CD14-positive monocyte (primary cell): ENCODE results near the gene COBLL1. TPM values are rescaled to one million over a fixed set of nuclear protein-coding genes. Genes with fewer than 3 reads are reported as not detected.

ENCODE experiments used
- DNase-seq, 3 donors: peaks; one replicate each; pipeline ENCODE4 v3.0.0-alpha.2; 2011 to 2022
- H2AFZ ChIP-seq: 2 replicates; pipeline ENCODE4 v1.6.0; 2012; ENCODE audit warnings: mild to moderate bottlenecking, low read depth, low read length, inconsistent platforms; ENCODE audit not compliant: insufficient read depth, poor library complexity, severe bottlenecking
- H3K27ac ChIP-seq, 2 donors: 1 replicate in 1 of 2; 2 replicates in 1 of 2; pipeline ENCODE4 v1.5.1; 2012 to 2013; ENCODE audit warnings: low read length in 2 of 2, control low read depth in 1 of 2, inconsistent platforms in 1 of 2, low read depth in 1 of 2, mild to moderate bottlenecking in 1 of 2
- H3K27me3 ChIP-seq, 2 donors: one replicate each; pipeline versions ENCODE4 v1.6.0 to v1.6.1; 2011 to 2013; ENCODE audit warnings: low read length in 2 of 2; ENCODE audit not compliant: control insufficient read depth in 2 of 2, insufficient read depth in 2 of 2
- H3K36me3 ChIP-seq, 2 donors: replicated peaks in 1 of 2; 1 replicate in 1 of 2; 2 replicates in 1 of 2; pipeline versions ENCODE4 v1.5.1 to v1.6.1; 2012 to 2013; ENCODE audit warnings: low read length in 2 of 2, control low read depth in 1 of 2, inconsistent platforms in 1 of 2, mild to moderate bottlenecking in 1 of 2; ENCODE audit not compliant: insufficient read depth in 2 of 2, control insufficient read depth in 1 of 2
- H3K4me1 ChIP-seq, 2 donors: 1 replicate in 1 of 2; 2 replicates in 1 of 2; pipeline versions ENCODE4 v1.5.1 to v1.6.1; 2012 to 2013; ENCODE audit warnings: low read length in 2 of 2, control low read depth in 1 of 2, inconsistent platforms in 1 of 2, mild to moderate bottlenecking in 1 of 2, moderate library complexity in 1 of 2; ENCODE audit not compliant: insufficient read depth in 2 of 2, control insufficient read depth in 1 of 2
- H3K4me2 ChIP-seq: replicated peaks from 2 replicates; pipeline ENCODE3; 2012; ENCODE audit warnings: low read length, moderate library complexity, mild to moderate bottlenecking; ENCODE audit not compliant: poor library complexity, severe bottlenecking; ENCODE audit errors: extremely low read depth
- H3K4me3 ChIP-seq, 3 experiments: fragments of 200-600 bp in 1 of 3; sonication (generic) in 1 of 3; replicated peaks in 1 of 3; 1 replicate in 2 of 3; 2 replicates in 1 of 3; pipeline ENCODE4 v1.5.1; 2011 to 2013; ENCODE audit warnings: low read length in 3 of 3, mild to moderate bottlenecking in 3 of 3, control low read depth in 2 of 3, low read depth in 2 of 3, inconsistent platforms in 1 of 3, moderate library complexity in 1 of 3
- H3K79me2 ChIP-seq: 2 replicates; pipeline ENCODE4 v1.6.0; 2012; ENCODE audit warnings: mild to moderate bottlenecking, control low read depth, inconsistent platforms, low read length, moderate library complexity; ENCODE audit not compliant: insufficient read depth
- H3K9ac ChIP-seq: 2 replicates; pipeline ENCODE4 v1.6.0; 2017; ENCODE audit warnings: low read length, mild to moderate bottlenecking; ENCODE audit not compliant: insufficient read depth, poor library complexity, severe bottlenecking
- H3K9me3 ChIP-seq, 2 donors: replicated peaks in 1 of 2; 1 replicate in 1 of 2; 2 replicates in 1 of 2; pipeline versions ENCODE4 v1.5.1 to v1.6.1; 2012 to 2013; ENCODE audit warnings: low read length in 2 of 2, control low read depth in 1 of 2; ENCODE audit not compliant: control insufficient read depth in 1 of 2, insufficient read depth in 1 of 2
- H4K20me1 ChIP-seq: 2 replicates; pipeline ENCODE4 v1.6.0; 2012; ENCODE audit warnings: mild to moderate bottlenecking, low read length, control low read depth, moderate library complexity; ENCODE audit not compliant: insufficient read depth
- H3K27ac Mint-ChIP-seq, 7 donors: one replicate each; pipeline ENCODE4 v1.8.0; 2020; ENCODE audit warnings: mild to moderate bottlenecking in 7 of 7, mixed read lengths in 7 of 7, moderate library complexity in 6 of 7, inconsistent platforms in 2 of 7
- H3K27me3 Mint-ChIP-seq, 3 donors: one replicate each; pipeline ENCODE4 v1.8.0; 2021 to 2022; ENCODE audit warnings: low read depth in 3 of 3, mild to moderate bottlenecking in 3 of 3, mixed read lengths in 3 of 3, moderate library complexity in 3 of 3, inconsistent platforms in 1 of 3
- H3K36me3 Mint-ChIP-seq, 2 donors: one replicate each; pipeline ENCODE4 v1.8.0; 2020; ENCODE audit warnings: mixed read lengths in 2 of 2, inconsistent platforms in 1 of 2, mild to moderate bottlenecking in 1 of 2
- H3K4me1 Mint-ChIP-seq: one replicate; pipeline ENCODE4 v1.8.0; 2020; ENCODE audit warnings: mild to moderate bottlenecking, mixed read lengths
- H3K4me3 Mint-ChIP-seq, 2 donors: one replicate each; pipeline ENCODE4 v1.8.0; 2020; ENCODE audit warnings: mild to moderate bottlenecking in 2 of 2, mixed read lengths in 2 of 2, moderate library complexity in 1 of 2
- H3K9me3 Mint-ChIP-seq, 7 donors: one replicate each; pipeline ENCODE4 v1.8.0; 2020 to 2022; ENCODE audit warnings: mixed read lengths in 7 of 7, mild to moderate bottlenecking in 6 of 7, moderate library complexity in 6 of 7, inconsistent platforms in 2 of 7
- CTCF ChIP-seq: fragments of 200-600 bp; IDR thresholded peaks from one replicate; pipeline ENCODE4 v1.8.0; 2022; ENCODE audit warnings: antibody characterized with exemption, mild to moderate bottlenecking
- WGBS: methylation state at CpG from one replicate; pipeline ENCODE4 v1.1.5; 2013; ENCODE audit warnings: missing lambda C conversion rate; ENCODE audit not compliant: insufficient coverage; 5-methylcytosine and 5-hydroxymethylcytosine counted together
- intact Hi-C, 2 donors: fragments of 100-400 bp; cut with micrococcal nuclease; formaldehyde crosslinking; loops; one replicate each; pipeline versions ENCODE4 v1.15.0 to v1.15.1; 2023
- polyA plus RNA-seq, 3 donors: library from polyadenylated mRNA; depleted of rRNA in 1 of 3; unstranded in 2 of 3; stranded (reverse) in 1 of 3; fragments of 300-500 nt in 2 of 3; fragments of >200 nt in 1 of 3; fragmentation: Illumina TruSeq in 2 of 3; gene quantifications; 1 replicate in 2 of 3; 2 replicates in 1 of 3; pipeline ENCODE4 v1.2.3, GENCODE V29; 2012 to 2021

Gene COBLL1
- polyA plus RNA-seq, 3 donors: 0.18 to 0.54 (median 0.24) TPM

DNA sequence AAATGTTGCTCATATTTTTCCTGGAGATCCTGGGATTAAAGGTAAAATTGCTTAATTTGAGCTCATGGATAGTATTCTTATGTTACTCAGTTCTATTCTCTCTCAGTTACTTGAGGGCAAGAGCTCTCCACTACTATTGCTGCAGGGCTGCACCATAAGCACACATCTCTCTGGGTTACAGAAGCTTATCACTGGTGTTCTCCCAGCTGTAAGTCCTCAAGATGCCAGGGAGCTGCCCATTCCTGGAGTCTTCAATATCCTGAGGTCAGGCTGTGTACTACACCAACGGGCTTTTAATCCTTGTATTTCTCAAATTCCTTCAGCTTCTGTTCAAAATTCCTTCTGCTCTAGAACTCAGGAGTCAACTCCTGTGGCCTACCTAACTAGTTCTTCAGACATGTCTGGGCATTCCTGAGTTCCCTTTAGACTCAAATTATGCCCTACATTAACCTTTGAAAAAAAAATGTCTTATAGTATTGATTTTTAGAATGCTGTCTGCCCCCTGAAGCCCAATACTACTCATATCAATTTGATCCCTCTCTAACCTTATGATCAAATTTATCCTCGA lies 17.7 kb upstream of the COBLL1 start:
- Mint-ChIP-seq H3K4me1 (no peaks in the 10 kb centered on the region), H3K27ac (no peak overlapping the region), H3K27me3 (peaks cover 0 to 3% (median 0%) of the 10 kb centered on the region in 3 donors), H3K36me3 (no peaks in the 10 kb centered on the region), H3K9me3 (peaks cover 0 to 4% (median 0%) of the 10 kb centered on the region in 7 donors), H3K4me3 (no peak overlapping the region)
- Histone ChIP-seq H3K9ac (no peak overlapping the region), H3K4me1 (no peaks in the 10 kb centered on the region), H2AFZ (no peak overlapping the region), H3K27ac (no peak overlapping the region), H3K9me3 (no peaks in the 10 kb centered on the region), H4K20me1 (no peaks in the 10 kb centered on the region), H3K4me3 (no peak overlapping the region), H3K36me3 (no peaks in the 10 kb centered on the region), H3K4me2 (no peak overlapping the region), H3K27me3 (no peaks in the 10 kb centered on the region), H3K79me2 (no peaks in the 10 kb centered on the region)
- no peak for TF ChIP-seq CTCF
- intact Hi-C loops: no loop called here
- WGBS: 67% methylated on average over 1 of the region's 2 CpGs
- no peak for DNase-seq

GRCh38 chr2:164852086-164852485 lies 10.5 kb upstream of the COBLL1 start:
- H2AFZ ChIP-seq: no peak overlapping the region
- intact Hi-C loops: no loop called here
- H3K4me1 ChIP-seq: peaks cover 0 to 6% of the 10 kb centered on the region in 2 donors
- no peak overlapping the region for H3K27ac ChIP-seq
- no peaks in the 10 kb centered on the region for H4K20me1 ChIP-seq
- H3K4me3 Mint-ChIP-seq: no peak overlapping the region
- no peak overlapping the region for H3K4me2 ChIP-seq
- H3K9me3 Mint-ChIP-seq: peaks cover 0 to 6% (median 0%) of the 10 kb centered on the region in 7 donors
- H3K4me1 Mint-ChIP-seq: peaks cover 8% of the 10 kb centered on the region
- no peak overlapping the region for H3K9ac ChIP-seq
- H3K9me3 ChIP-seq: no peaks in the 10 kb centered on the region
- no peaks in the 10 kb centered on the region for H3K36me3 ChIP-seq
- H3K27ac Mint-ChIP-seq: no peak overlapping the region
- no peaks in the 10 kb centered on the region for H3K79me2 ChIP-seq
- H3K27me3 ChIP-seq: no peaks in the 10 kb centered on the region
- TF ChIP-seq CTCF: no peak
- H3K27me3 Mint-ChIP-seq: peaks cover 3 to 4% (median 4%) of the 10 kb centered on the region in 3 donors
- no peaks in the 10 kb centered on the region for H3K36me3 Mint-ChIP-seq
- no CpG with 5 or more reads among the region's 4 CpGs for WGBS
- H3K4me3 ChIP-seq: no peak overlapping the region
- no peak for DNase-seq
